B cell (primary cell): ENCODE results near the gene ZFPM1. TPM values are rescaled to one million over a fixed set of nuclear protein-coding genes. Genes with fewer than 3 reads are reported as not detected.

Experiments
- ATAC-seq: fragments of 200-7000 bp; cut with Tn5 transposase; one replicate; pipeline ENCODE4 v1.10.0; 2021; ENCODE audit warnings: low read depth, mild to moderate bottlenecking, moderate number of reproducible peaks, moderate library complexity
- CTCF ChIA-PET: fragments of 350-600 bp; sonication (Branson Sonifier 250); formaldehyde crosslinking; loops from one replicate; lab custom pipeline; 2021; ENCODE audit warnings: antibody characterized with exemption, inconsistent platforms; lab: Charles Lee
- POLR2A ChIA-PET: fragments of 350-600 bp; sonication (Branson Sonifier 250); formaldehyde crosslinking; loops from one replicate; lab custom pipeline; 2021; ENCODE audit warnings: antibody characterized with exemption; lab: Charles Lee
- DNase-seq: peaks from one replicate; pipeline ENCODE4 v3.0.0; 2013
- H2AFZ ChIP-seq: 2 replicates; pipeline ENCODE4 v1.6.1; 2012; ENCODE audit warnings: mild to moderate bottlenecking, low read depth, low read length; ENCODE audit not compliant: insufficient read depth, poor library complexity, severe bottlenecking
- H3K27ac ChIP-seq, 2 donors: 1 replicate in 1 of 2; 2 replicates in 1 of 2; pipeline ENCODE4 v1.5.1; 2012 to 2013; ENCODE audit warnings: low read length in 2 of 2, mild to moderate bottlenecking in 2 of 2, moderate library complexity in 1 of 2
- H3K27me3 ChIP-seq, 4 experiments: fragments of 200-600 bp in 1 of 4; sonication (generic) in 1 of 4; replicated peaks in 1 of 4; 1 replicate in 2 of 4; 2 replicates in 2 of 4; pipeline versions ENCODE4 v1.6.1 to v1.7.0; 2013 to 2016; ENCODE audit warnings: low read length in 3 of 4, mild to moderate bottlenecking in 2 of 4, mixed read lengths in 1 of 4, moderate library complexity in 1 of 4; ENCODE audit not compliant: insufficient read depth in 4 of 4, control insufficient read depth in 3 of 4; ENCODE audit errors: control extremely low read depth in 1 of 4
- H3K36me3 ChIP-seq, 2 experiments: replicated peaks in 1 of 2; 1 replicate in 1 of 2; 2 replicates in 1 of 2; pipeline versions ENCODE4 v1.6.1 to v1.7.1; 2013; ENCODE audit warnings: low read length in 1 of 2; ENCODE audit not compliant: insufficient read depth in 2 of 2, control insufficient read depth in 1 of 2; ENCODE audit errors: control extremely low read depth in 1 of 2, extremely low read depth in 1 of 2
- H3K4me1 ChIP-seq, 2 donors: fragments of 200-600 bp in 1 of 2; sonication (generic) in 1 of 2; 1 replicate in 1 of 2; 2 replicates in 1 of 2; pipeline versions ENCODE4 v1.5.1 to v1.6.1; 2013 to 2017; ENCODE audit warnings: low read length in 2 of 2; ENCODE audit not compliant: control insufficient read depth in 2 of 2, insufficient read depth in 2 of 2
- H3K4me2 ChIP-seq: replicated peaks from 2 replicates; pipeline ENCODE3; 2012; ENCODE audit warnings: mild to moderate bottlenecking, low read depth, low read length; ENCODE audit not compliant: poor library complexity, severe bottlenecking
- H3K4me3 ChIP-seq, 5 experiments: fragments of 200-600 bp in 1 of 5; sonication (generic) in 1 of 5; 1 replicate in 3 of 5; 2 replicates in 2 of 5; pipeline versions ENCODE4 v1.5.1 to v1.7.0; 2011 to 2016; ENCODE audit warnings: low read length in 4 of 5, mild to moderate bottlenecking in 4 of 5, low read depth in 2 of 5, control low read depth in 1 of 5, moderate library complexity in 1 of 5; ENCODE audit not compliant: insufficient read depth in 1 of 5; ENCODE audit errors: control extremely low read depth in 1 of 5, extremely low read depth in 1 of 5
- H3K79me2 ChIP-seq: fragments of 200-600 bp; sonication (generic); one replicate; pipeline ENCODE4 v1.6.0; 2016; ENCODE audit warnings: low read length; ENCODE audit not compliant: control insufficient read depth, insufficient read depth
- H3K9ac ChIP-seq: fragments of 200-600 bp; sonication (generic); 2 replicates; pipeline ENCODE4 v1.6.1; 2017; ENCODE audit warnings: mild to moderate bottlenecking, low read length, moderate library complexity
- H3K9me3 ChIP-seq, 3 donors: one replicate each; pipeline versions ENCODE4 v1.6.1 to v1.7.1; 2013; ENCODE audit warnings: low read length in 2 of 3; ENCODE audit not compliant: control insufficient read depth in 2 of 3, insufficient read depth in 1 of 3; ENCODE audit errors: control extremely low read depth in 1 of 3
- H4K20me1 ChIP-seq: 2 replicates; pipeline ENCODE4 v1.6.0; 2012; ENCODE audit warnings: mild to moderate bottlenecking, low read length; ENCODE audit not compliant: insufficient read depth, control insufficient read depth, poor library complexity, severe bottlenecking
- H3K27ac Mint-ChIP-seq: one replicate; pipeline ENCODE4 v1.8.0; 2021; ENCODE audit warnings: mixed read lengths
- H3K27me3 Mint-ChIP-seq: one replicate; pipeline ENCODE4 v1.8.0; 2021; ENCODE audit warnings: mixed read lengths
- H3K4me1 Mint-ChIP-seq: one replicate; pipeline ENCODE4 v1.8.0; 2021; ENCODE audit warnings: mixed read lengths
- H3K4me3 Mint-ChIP-seq: one replicate; pipeline ENCODE4 v1.8.0; 2021; ENCODE audit warnings: mixed read lengths
- H3K9me3 Mint-ChIP-seq: one replicate; pipeline ENCODE4 v1.8.0; 2022; ENCODE audit warnings: mixed read lengths; ENCODE audit not compliant: insufficient read depth
- EZH2 ChIP-seq: IDR thresholded peaks from 2 replicates; pipeline ENCODE4 v1.6.1; 2012; ENCODE audit warnings: borderline replicate concordance, low read depth, mild to moderate bottlenecking, moderate library complexity, low read length; ENCODE audit not compliant: insufficient read depth, poor library complexity, severe bottlenecking
- WGBS: methylation state at CpG from one replicate; pipeline ENCODE4 v1.1.5; 2013; ENCODE audit warnings: missing lambda C conversion rate; ENCODE audit not compliant: insufficient coverage; 5-methylcytosine and 5-hydroxymethylcytosine counted together
- intact Hi-C: fragments of 100-400 bp; cut with micrococcal nuclease; formaldehyde crosslinking; loops from one replicate; pipeline ENCODE4 v1.10.0; 2022
- polyA plus RNA-seq: library from polyadenylated mRNA; depleted of rRNA; stranded (reverse); fragments of >200 nt; gene quantifications from 2 replicates; pipeline ENCODE4 v1.2.3, GENCODE V29; 2012
- total RNA-seq, 2 donors: library from RNA; stranded (reverse); fragments of 120-200 nt in 1 of 2; gene quantifications; 1 replicate in 1 of 2; 2 replicates in 1 of 2; pipeline versions ENCODE4 v1.2.3 to v1.2.4, GENCODE V29; 2013 to 2022
- TF ChIP-seq, protein P1 (sequence below): fragments of 200-600 bp; IDR thresholded peaks from one replicate; pipeline ENCODE4 v1.8.0; 2022; ENCODE audit warnings: antibody characterized with exemption, mild to moderate bottlenecking

Gene ZFPM1
- total and polyA plus RNA-seq, 2 donors (not counting 1 experiment from before 2014, with no cell fraction given), result 4.3 to 34.6 TPM

DNA sequence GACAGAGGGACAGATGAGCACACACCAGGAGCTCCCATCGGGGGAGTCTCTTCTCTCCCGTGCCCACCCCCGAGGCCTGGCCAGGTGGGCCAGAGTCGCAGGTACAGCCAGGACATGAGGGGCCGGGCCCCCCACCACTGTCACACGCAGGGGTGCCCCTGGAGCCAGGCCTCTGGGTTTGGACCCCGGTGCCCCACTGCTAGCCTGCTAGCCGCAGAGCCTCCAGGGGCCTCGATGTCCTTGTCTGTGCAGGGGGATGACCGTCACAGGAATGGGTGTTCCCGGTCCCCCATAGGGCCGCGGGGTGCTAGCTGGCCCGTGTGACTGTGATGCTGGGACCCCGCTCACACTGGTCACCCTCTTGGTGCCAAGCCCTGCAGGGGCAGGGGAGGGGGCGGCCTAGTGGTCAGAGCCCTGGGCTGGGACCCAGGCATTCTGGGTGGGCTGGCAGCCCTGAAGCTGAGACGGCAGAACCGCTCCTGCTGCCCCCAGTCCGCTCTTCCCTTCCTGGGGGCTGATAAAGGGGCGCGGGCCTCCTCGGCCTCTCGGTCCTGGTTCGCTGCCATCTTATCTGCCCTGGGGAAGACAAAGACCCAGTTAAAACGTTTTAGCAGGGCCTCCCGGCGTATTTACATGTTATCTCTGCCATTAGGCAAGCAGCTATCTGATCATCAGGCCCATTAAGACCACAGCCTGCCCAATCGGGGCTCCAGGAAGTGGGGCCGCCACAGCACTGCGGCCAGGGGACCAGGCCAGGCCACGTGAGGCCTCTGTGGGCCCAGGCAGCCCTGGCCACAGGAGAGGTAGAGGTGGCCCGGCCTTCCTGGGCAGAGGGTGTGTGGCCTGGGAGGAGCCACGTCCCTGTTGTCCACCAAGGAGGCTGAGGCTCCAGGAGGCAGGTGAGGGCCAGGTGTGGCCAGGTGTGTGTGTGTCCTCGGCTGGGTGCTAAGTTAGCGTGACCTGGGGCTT, 59.9 kb downstream of the ZFPM1 start:
- Histone ChIP-seq H3K4me1 (no peaks in the 10 kb centered on the region), H3K9me3 (no peaks in the 10 kb centered on the region), H4K20me1 (peaks cover 17% of the 10 kb centered on the region), H3K9ac (no peak overlapping the region), H3K36me3 (no peaks in the 10 kb centered on the region), H3K27ac (no peak overlapping the region), H3K4me3 (no peak overlapping the region), H3K27me3 (no peaks in the 10 kb centered on the region), H3K4me2 (no peak overlapping the region), H3K79me2 (no peaks in the 10 kb centered on the region), H2AFZ (no peak overlapping the region)
- 93% methylated on average over 35 of the region's 35 CpGs for WGBS
- no peak overlapping the region for H3K4me3 Mint-ChIP-seq
- no peak overlapping the region for H3K27ac Mint-ChIP-seq
- no peak for DNase-seq
- ChIA-PET POLR2A (interaction anchor here (0.6 kb wide), 1 partner anchor 41 kb away, joined by 5 read pairs; no protein-coding TSS in a partner anchor), CTCF (no interaction called here)
- TF ChIP-seq EZH2, result no peak
- TF ChIP-seq, protein P1, sequence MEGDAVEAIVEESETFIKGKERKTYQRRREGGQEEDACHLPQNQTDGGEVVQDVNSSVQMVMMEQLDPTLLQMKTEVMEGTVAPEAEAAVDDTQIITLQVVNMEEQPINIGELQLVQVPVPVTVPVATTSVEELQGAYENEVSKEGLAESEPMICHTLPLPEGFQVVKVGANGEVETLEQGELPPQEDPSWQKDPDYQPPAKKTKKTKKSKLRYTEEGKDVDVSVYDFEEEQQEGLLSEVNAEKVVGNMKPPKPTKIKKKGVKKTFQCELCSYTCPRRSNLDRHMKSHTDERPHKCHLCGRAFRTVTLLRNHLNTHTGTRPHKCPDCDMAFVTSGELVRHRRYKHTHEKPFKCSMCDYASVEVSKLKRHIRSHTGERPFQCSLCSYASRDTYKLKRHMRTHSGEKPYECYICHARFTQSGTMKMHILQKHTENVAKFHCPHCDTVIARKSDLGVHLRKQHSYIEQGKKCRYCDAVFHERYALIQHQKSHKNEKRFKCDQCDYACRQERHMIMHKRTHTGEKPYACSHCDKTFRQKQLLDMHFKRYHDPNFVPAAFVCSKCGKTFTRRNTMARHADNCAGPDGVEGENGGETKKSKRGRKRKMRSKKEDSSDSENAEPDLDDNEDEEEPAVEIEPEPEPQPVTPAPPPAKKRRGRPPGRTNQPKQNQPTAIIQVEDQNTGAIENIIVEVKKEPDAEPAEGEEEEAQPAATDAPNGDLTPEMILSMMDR, result no peak
- no peaks in the 10 kb centered on the region for H3K27me3 Mint-ChIP-seq
- intact Hi-C loops, result no loop called here
- H3K9me3 Mint-ChIP-seq, result no peaks in the 10 kb centered on the region
- no peaks in the 10 kb centered on the region for H3K4me1 Mint-ChIP-seq
- no peak for ATAC-seq

DNA sequence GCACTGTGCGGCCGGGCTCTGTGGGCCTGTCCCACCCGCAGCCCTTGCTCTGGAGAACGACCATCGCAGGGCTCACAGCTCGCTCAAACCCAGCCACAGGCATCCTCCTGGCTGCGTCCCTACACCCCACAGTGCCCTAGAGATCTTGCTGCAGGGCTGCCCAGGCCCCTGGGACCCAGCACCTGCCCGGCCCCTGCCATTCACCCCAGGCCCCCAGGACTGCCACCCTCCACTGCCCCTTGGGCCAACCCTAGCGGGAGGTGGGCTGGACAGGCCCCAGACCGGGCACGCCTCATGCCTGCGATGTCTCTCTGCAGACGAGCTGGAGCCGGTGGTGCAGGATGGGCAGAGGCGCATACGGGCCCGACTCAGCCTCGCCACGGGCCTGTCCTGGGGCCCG, 61.0 kb downstream of the ZFPM1 start:
- Mint-ChIP-seq H3K27ac (no peak overlapping the region), H3K4me1 (no peaks in the 10 kb centered on the region), H3K4me3 (no peak overlapping the region), H3K27me3 (no peaks in the 10 kb centered on the region), H3K9me3 (no peaks in the 10 kb centered on the region)
- ATAC-seq (no peak), DNase-seq (no peak)
- ChIA-PET CTCF (no interaction called here), POLR2A (no interaction called here)
- H3K4me2 ChIP-seq, result no peak overlapping the region
- no peak overlapping the region for H2AFZ ChIP-seq
- no peaks in the 10 kb centered on the region for H3K36me3 ChIP-seq
- no peaks in the 10 kb centered on the region for H3K27me3 ChIP-seq
- H3K79me2 ChIP-seq, result peaks cover under 1% of the 10 kb centered on the region
- 96% methylated on average over 20 of the region's 20 CpGs for WGBS
- no peak overlapping the region for H3K9ac ChIP-seq
- no peaks in the 10 kb centered on the region for H3K4me1 ChIP-seq
- H3K4me3 ChIP-seq, result no peak overlapping the region
- H3K9me3 ChIP-seq, result no peaks in the 10 kb centered on the region
- H4K20me1 ChIP-seq, result peaks cover 17% of the 10 kb centered on the region
- TF ChIP-seq, protein P1, result no peak
- no peak for TF ChIP-seq EZH2
- H3K27ac ChIP-seq, result no peak overlapping the region
- intact Hi-C loops, result no loop called here
